ENCODE data around the gene LMCD1. TPM values are rescaled to one million over a fixed set of nuclear protein-coding genes. Genes with fewer than 3 reads are reported as not detected.

Gene LMCD1
- total RNA-seq, 1 donor from 2014 or later: 0.93 TPM

GRCh38 chr3:8524656-8525399, 23.2 kb downstream of the LMCD1 start:
- H3K36me3 Mint-ChIP-seq (ENCODE audit: low read depth): no peaks in the 10 kb centered on the region
- H3K27me3 Mint-ChIP-seq: no peaks in the 10 kb centered on the region

GRCh38 chr3:8525893-8526292, 24.3 kb downstream of the LMCD1 start:
- H3K9me3 Mint-ChIP-seq: no peaks in the 10 kb centered on the region
- H3K4me1 Mint-ChIP-seq: no peaks in the 10 kb centered on the region
- no peak overlapping the region for H3K4me3 Mint-ChIP-seq
- no peak for DNase-seq
- intact Hi-C loops (cut with micrococcal nuclease): no loop called here
- H3K27me3 Mint-ChIP-seq: no peaks in the 10 kb centered on the region
- H3K27ac Mint-ChIP-seq: no peak overlapping the region
- no peaks in the 10 kb centered on the region for H3K36me3 Mint-ChIP-seq (ENCODE audit: low read depth)

More at GRCh38 chr3:8524656-8525399, 23.2 kb downstream of the LMCD1 start:
- no peaks in the 10 kb centered on the region for H3K4me1 Mint-ChIP-seq
- no peak for DNase-seq
- intact Hi-C loops (cut with micrococcal nuclease): no loop called here
- no peak overlapping the region for H3K4me3 Mint-ChIP-seq
- no peaks in the 10 kb centered on the region for H3K9me3 Mint-ChIP-seq
- H3K27ac Mint-ChIP-seq: no peak overlapping the region

DNA sequence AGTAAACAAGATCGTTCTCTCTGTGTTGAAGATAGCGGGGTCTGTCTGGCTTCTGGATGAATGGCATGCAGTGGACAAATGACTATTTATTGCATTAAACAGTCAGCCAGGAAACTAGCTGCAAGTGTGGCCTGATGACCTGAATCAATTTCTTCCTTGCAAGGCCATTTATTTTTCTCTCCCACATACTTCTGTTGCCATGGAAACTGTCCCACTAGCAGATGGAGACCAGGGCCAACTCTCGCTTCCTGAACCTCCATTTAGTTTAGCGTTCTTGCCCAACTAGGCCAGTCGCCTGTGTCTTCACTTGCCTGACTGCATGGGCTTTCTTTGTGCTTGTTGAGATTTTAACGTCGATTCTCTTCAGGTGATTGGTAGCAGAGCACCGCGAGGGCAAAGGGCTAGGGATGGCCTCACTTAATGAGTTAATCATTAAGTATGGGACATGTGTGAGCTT, 27.6 kb downstream of the LMCD1 start:
- intact Hi-C loops (cut with micrococcal nuclease): no loop called here

GRCh38 chr3:8529738-8530525, 28.3 kb downstream of the LMCD1 start:
- Mint-ChIP-seq H3K27me3 (no peaks in the 10 kb centered on the region), H3K9me3 (no peaks in the 10 kb centered on the region), H3K4me1 (no peaks in the 10 kb centered on the region), H3K36me3 (ENCODE audit: low read depth) (no peaks in the 10 kb centered on the region), H3K27ac (no peak overlapping the region), H3K4me3 (no peak overlapping the region)
- no peak for DNase-seq
- intact Hi-C loops (cut with micrococcal nuclease): no loop called here

More for the DNA sequence above, 27.6 kb downstream of the LMCD1 start:
- no peak overlapping the region for H3K4me3 Mint-ChIP-seq
- H3K4me1 Mint-ChIP-seq: no peaks in the 10 kb centered on the region
- H3K27me3 Mint-ChIP-seq: no peaks in the 10 kb centered on the region
- no peaks in the 10 kb centered on the region for H3K9me3 Mint-ChIP-seq
- DNase-seq: no peak
- no peaks in the 10 kb centered on the region for H3K36me3 Mint-ChIP-seq (ENCODE audit: low read depth)
- no peak overlapping the region for H3K27ac Mint-ChIP-seq

DNA sequence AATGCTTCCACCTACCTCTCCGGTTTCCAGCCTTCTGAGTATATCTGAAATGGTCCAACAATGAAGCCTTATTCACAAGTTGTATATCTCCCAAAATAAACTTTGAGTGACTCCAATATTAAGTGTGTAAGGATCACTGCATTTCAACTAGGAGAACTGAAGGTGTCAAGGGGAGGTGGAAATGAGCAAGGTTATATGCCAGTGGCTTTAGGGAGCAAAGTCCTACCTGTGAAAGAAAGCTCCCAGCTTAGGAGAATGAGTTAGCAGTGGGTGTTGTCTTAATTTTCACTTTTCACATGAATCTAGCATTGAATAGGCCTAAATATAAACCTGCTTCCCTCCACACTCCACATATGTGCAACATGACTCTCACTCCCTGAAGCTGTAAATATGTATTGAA, 29.0 kb downstream of the LMCD1 start:
- Mint-ChIP-seq H3K27ac (no peak overlapping the region), H3K27me3 (no peaks in the 10 kb centered on the region), H3K4me3 (no peak overlapping the region), H3K4me1 (no peaks in the 10 kb centered on the region), H3K36me3 (ENCODE audit: low read depth) (no peaks in the 10 kb centered on the region), H3K9me3 (no peaks in the 10 kb centered on the region)
- no peak for DNase-seq
- intact Hi-C loops (cut with micrococcal nuclease): no loop called here

DNA sequence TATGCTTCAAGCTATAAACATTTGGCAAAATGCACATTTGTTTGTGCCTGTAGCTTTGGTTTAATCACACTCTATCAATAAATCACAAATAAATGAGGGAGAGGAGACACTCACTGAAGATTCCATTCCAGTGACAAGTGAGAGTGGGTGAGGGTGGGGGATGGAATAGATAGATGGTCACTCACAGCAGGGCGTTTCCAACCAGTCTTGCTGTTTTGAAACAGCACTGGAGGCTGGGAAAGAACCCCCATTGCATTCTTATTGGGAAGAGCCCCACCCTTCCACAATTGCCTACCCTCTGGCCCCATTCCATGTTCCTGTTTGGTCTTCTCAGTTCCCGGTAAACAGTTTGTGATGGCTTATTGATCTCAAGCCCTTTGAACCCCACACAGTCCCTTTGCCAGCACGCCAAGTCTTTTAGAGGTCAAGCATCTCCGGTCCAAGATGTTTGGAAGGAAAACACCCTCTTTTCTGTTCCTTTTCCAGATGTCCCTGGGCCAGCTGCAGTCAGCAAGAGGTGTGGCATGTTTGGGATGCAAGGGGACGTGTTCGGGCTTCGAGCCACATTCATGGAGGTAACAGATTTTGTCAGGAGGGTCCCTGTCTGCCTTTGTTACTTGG, 30.7 kb downstream of the LMCD1 start:
- Mint-ChIP-seq H3K27ac (no peak overlapping the region), H3K4me3 (no peak overlapping the region), H3K27me3 (no peaks in the 10 kb centered on the region), H3K36me3 (ENCODE audit: low read depth) (no peaks in the 10 kb centered on the region), H3K9me3 (no peaks in the 10 kb centered on the region), H3K4me1 (no peaks in the 10 kb centered on the region)
- intact Hi-C loops (cut with micrococcal nuclease): no loop called here
- no peak for DNase-seq

- Mint-ChIP-seq H3K36me3 (ENCODE audit: low read depth) (no peaks in the 10 kb centered on the region), H3K9me3 (no peaks in the 10 kb centered on the region), H3K4me1 (no peaks in the 10 kb centered on the region), H3K27ac (no peak overlapping the region), H3K4me3 (no peak overlapping the region), H3K27me3 (no peaks in the 10 kb centered on the region)
- intact Hi-C loops (cut with micrococcal nuclease): no loop called here
- DNase-seq: no peak
Observed at GRCh38 chr3:8536096-8537056, 34.8 kb downstream of the LMCD1 start.

GRCh38 chr3:8537440-8537839, 35.8 kb downstream of the LMCD1 start:
- no peaks in the 10 kb centered on the region for H3K36me3 Mint-ChIP-seq (ENCODE audit: low read depth)
- no peaks in the 10 kb centered on the region for H3K9me3 Mint-ChIP-seq
- no peak overlapping the region for H3K4me3 Mint-ChIP-seq
- no peak overlapping the region for H3K27ac Mint-ChIP-seq
- intact Hi-C loops (cut with micrococcal nuclease): no loop called here
- no peak for DNase-seq
- no peaks in the 10 kb centered on the region for H3K27me3 Mint-ChIP-seq
- H3K4me1 Mint-ChIP-seq: no peaks in the 10 kb centered on the region

- Mint-ChIP-seq H3K36me3 (ENCODE audit: low read depth) (no peaks in the 10 kb centered on the region), H3K4me3 (no peak overlapping the region), H3K9me3 (no peaks in the 10 kb centered on the region), H3K4me1 (no peaks in the 10 kb centered on the region), H3K27ac (no peak overlapping the region), H3K27me3 (no peaks in the 10 kb centered on the region)
- intact Hi-C loops (cut with micrococcal nuclease): no loop called here
- no peak for DNase-seq
Observed at GRCh38 chr3:8538223-8538622, 36.6 kb downstream of the LMCD1 start.

- H3K36me3 Mint-ChIP-seq (ENCODE audit: low read depth): no peaks in the 10 kb centered on the region
- DNase-seq: no peak
- no peaks in the 10 kb centered on the region for H3K27me3 Mint-ChIP-seq
- intact Hi-C loops (cut with micrococcal nuclease): no loop called here
- H3K4me3 Mint-ChIP-seq: no peak overlapping the region
- H3K4me1 Mint-ChIP-seq: no peaks in the 10 kb centered on the region
- no peak overlapping the region for H3K27ac Mint-ChIP-seq
- H3K9me3 Mint-ChIP-seq: no peaks in the 10 kb centered on the region
Observed at GRCh38 chr3:8538913-8539312, 37.3 kb downstream of the LMCD1 start.

GRCh38 chr3:8539419-8539818, 37.8 kb downstream of the LMCD1 start:
- no peak for DNase-seq
- Mint-ChIP-seq H3K27ac (no peak overlapping the region), H3K4me3 (no peak overlapping the region), H3K9me3 (no peaks in the 10 kb centered on the region), H3K27me3 (no peaks in the 10 kb centered on the region), H3K36me3 (ENCODE audit: low read depth) (no peaks in the 10 kb centered on the region), H3K4me1 (no peaks in the 10 kb centered on the region)
- intact Hi-C loops (cut with micrococcal nuclease): no loop called here

- Mint-ChIP-seq H3K4me1 (no peaks in the 10 kb centered on the region), H3K9me3 (no peaks in the 10 kb centered on the region), H3K27me3 (no peaks in the 10 kb centered on the region), H3K27ac (no peak overlapping the region), H3K36me3 (ENCODE audit: low read depth) (no peaks in the 10 kb centered on the region), H3K4me3 (no peak overlapping the region)
- intact Hi-C loops (cut with micrococcal nuclease): no loop called here
- no peak for DNase-seq
Observed at GRCh38 chr3:8540456-8540855, 38.8 kb downstream of the LMCD1 start.

DNA sequence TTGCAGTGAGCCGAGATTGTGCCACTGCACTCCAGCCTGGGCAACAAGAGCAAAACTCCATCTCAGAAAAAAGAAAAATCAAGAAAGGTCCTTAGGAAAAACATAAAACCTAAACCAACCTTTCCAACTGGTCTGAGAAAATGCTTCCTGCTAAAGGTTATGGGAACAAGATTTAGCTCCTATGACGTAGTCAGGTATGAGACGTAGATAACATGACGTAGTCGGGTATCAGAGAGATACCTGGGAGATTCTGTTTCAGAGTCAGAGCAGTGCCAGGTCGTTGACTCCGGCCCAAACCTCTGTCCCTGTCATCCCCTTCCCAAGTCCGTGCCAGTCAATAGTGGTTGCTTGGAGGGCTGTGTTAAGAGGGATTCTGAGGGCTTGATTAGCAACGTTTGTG, 39.9 kb downstream of the LMCD1 start:
- no peak for DNase-seq
- H3K9me3 Mint-ChIP-seq: no peaks in the 10 kb centered on the region
- no peaks in the 10 kb centered on the region for H3K27me3 Mint-ChIP-seq
- H3K36me3 Mint-ChIP-seq (ENCODE audit: low read depth): no peaks in the 10 kb centered on the region
- H3K4me3 Mint-ChIP-seq: no peak overlapping the region
- H3K27ac Mint-ChIP-seq: no peak overlapping the region
- intact Hi-C loops (cut with micrococcal nuclease): no loop called here
- no peaks in the 10 kb centered on the region for H3K4me1 Mint-ChIP-seq
